Keratinocyte (primary cell): ENCODE data around the gene VSIG10L2.

Experiments
- CTCF ChIP-seq, 3 experiments: IDR thresholded peaks in 1 of 3; conservative IDR thresholded peaks in 1 of 3; optimal IDR thresholded peaks in 1 of 3; 2 replicates in 2 of 3; 3 replicates in 1 of 3; pipeline versions ENCODE3 to v1.5.1; 2011; ENCODE audit warnings: low read length in 3 of 3, mild to moderate bottlenecking in 3 of 3, moderate library complexity in 2 of 3, control low read depth in 1 of 3, inconsistent platforms in 1 of 3; ENCODE audit not compliant: insufficient read depth in 2 of 3; ENCODE audit errors: extremely low read depth in 1 of 3
- EZH2 ChIP-seq: IDR thresholded peaks from one replicate; pipeline ENCODE4 v1.6.1; 2012; ENCODE audit warnings: inconsistent platforms, mild to moderate bottlenecking, low read length, moderate library complexity

- TF ChIP-seq CTCF (optimal IDR thresholded peaks at IDR 0.05 in 1 of 3, IDR thresholded peaks at IDR 0.05 in 1 of 3, conservative IDR thresholded peaks at IDR 0.05 in 1 of 3; ENCODE audit: extremely low read depth in 1 of 3, insufficient read depth in 2 of 3, low read length in 3 of 3), result no peak
- no peak for TF ChIP-seq EZH2
Observed at GRCh38 chr11:125948278-125949051, 2.6 kb downstream of the VSIG10L2 start.
